GM19025 (cell line): ENCODE data around the gene ARHGEF28.

ENCODE experiments used
- ATAC-seq: cut with Tn5 transposase; IDR thresholded peaks from one replicate; pipeline ENCODE4 v1.9.1; 2021; ENCODE audit warnings: mild to moderate bottlenecking, low read depth, moderate library complexity; ENCODE audit not compliant: unreplicated experiment

ARHGEF28 gene

DNA sequence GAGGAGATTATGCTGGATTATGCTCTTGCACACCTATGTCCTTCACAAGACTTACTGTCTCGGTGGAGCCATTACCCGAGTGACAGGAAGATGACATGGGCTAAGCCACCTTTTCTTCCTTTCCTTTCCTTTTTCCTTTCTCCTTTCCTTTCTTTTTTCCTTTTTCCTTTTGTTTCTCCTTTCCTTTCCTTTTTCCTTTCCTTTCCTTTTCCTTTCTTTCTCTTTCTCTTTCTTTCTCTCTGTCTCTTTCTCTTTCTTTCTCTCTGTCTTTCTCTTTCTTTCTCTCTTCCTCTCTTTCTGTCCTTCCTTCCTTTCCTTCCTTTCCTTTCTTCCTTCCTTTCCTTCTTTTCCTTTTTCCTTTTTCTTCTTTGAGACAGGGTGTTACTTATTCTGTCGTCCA, 202.5 kb downstream of the ARHGEF28 start:
- no peak for ATAC-seq

DNA sequence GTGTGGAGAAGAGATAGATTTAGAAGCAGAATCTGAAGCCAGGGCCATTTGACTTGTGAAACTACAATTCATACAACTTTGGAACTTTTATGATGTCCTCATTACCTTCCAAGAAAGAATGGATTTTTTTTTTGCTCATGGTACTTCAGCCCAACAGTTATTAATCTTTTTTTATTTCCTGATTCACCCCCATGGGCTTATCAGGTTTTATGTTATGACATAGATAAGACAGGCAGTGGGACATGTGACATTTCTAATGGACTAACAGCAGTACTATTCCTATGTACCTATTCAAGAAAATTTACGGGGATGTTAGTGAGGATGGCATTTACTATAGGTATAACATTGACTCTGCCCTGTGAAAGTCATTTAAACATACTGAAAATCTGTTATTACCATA, 204.7 kb downstream of the ARHGEF28 start:
- no peak for ATAC-seq

- ATAC-seq, result no peak
Measured at GRCh38 chr5:73831066-73831465, 205.1 kb downstream of the ARHGEF28 start.

GRCh38 chr5:73834693-73835092, 208.7 kb downstream of the ARHGEF28 start:
- ATAC-seq, result no peak

GRCh38 chr5:73835726-73836125, 209.7 kb downstream of the ARHGEF28 start:
- ATAC-seq, result no peak

DNA sequence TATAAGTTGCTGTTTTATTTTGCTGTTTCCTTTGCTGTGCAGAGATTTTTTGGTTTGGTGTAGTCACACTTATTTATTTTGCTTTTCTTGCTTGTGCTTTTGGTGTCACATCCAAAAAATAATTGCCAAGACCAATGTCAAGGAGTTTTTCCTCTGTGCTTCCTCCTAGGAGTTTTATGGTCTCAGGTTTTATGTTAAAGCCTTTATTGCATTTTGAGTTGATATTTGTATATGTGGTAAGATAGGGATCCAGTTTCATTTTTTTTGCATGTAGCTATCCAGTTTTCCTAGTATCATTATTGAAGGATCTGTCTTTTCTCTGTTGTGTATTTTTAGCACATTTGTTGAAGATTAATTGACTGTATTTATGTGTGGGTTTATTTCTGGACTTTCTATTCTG, 210.6 kb downstream of the ARHGEF28 start:
- no peak for ATAC-seq

DNA sequence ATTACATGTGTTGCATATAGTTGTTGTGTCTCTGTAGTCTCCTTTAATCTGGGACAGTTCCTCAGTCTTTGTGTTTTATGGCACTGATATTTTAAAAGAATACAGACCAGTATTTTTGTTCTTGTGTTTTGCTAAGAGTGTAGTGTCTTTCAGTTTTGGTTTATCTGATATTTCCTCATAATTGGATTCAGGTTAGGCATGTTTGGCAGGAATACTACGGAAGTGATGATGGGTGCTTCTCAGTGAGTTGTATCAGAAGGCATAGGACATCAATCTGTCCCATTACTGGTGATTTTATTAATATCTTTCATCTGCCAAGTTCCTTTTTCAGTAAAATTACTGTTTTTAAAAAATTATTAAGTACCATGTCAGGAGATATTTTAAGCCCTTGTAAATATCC, 212.9 kb downstream of the ARHGEF28 start:
- ATAC-seq, result no peak

DNA sequence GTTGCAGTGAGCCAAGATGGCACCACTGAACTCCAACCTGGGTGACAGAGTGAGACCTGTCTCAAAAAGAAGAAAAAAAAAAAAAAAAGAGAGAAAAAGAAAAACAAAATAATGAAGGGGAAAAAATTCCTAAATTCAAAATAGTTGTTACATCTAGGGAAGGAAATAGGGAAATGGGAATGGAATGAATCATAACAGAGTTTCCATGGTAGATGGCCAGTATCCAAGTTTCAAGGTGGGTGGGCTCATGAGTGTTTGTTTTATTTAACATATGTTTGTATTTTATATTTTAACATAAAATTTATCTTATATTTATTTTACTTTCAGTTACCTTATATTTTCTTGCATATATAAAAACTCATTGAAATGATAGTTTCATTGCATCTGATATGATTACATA, 215.6 kb downstream of the ARHGEF28 start:
- ATAC-seq, result no peak

DNA sequence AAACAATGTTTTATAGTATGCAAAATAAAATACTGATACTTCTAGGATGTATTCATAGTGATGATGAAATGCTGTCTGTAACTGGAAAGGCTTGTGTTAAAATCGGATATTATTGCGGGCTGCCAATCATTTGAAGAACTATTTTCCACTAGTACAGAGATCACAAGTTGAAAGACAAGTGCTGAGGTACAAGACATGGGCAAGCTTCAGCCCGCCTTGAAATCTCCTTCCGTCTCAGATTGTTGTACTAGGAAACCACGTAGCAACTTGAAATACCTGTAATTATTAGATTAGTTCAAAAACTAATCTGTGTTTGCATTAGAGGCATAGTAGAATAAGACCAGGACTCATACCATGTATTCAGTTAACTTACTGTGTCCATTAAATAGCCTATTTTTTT, 218.2 kb downstream of the ARHGEF28 start:
- ATAC-seq, result no peak

DNA sequence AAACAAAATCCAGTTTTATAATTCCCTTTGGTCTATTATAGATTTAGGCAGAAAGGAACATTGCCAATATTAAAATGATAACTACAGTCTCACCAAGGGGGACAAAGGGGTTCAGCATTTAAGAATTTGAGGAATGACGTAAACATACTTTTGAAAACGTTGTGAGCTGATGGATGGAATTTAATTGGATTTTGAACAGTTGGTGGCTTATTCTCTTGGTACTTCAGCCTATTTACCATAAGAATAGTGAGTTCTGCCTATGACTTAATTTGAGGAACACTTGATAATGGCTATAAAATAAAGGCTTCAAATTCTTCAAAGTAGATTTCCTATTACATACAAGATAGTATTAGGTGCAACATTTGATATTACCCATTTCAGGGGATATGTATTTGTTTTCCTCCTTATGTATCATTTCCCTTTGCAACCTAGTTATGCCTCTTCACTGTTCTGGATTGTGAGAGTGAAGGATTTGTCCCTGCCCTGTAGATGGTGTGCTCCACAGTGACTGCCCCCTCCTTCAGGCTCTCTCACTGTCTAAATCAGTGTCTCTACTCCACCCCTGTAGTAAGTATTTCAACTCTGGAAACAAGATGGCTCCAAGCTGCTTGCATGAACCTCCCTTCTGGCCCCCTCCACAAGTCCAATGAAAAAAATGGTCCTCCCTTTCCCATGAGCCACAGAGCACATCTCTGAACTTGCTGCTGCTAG, 225.6 kb downstream of the ARHGEF28 start:
- no peak for ATAC-seq

DNA sequence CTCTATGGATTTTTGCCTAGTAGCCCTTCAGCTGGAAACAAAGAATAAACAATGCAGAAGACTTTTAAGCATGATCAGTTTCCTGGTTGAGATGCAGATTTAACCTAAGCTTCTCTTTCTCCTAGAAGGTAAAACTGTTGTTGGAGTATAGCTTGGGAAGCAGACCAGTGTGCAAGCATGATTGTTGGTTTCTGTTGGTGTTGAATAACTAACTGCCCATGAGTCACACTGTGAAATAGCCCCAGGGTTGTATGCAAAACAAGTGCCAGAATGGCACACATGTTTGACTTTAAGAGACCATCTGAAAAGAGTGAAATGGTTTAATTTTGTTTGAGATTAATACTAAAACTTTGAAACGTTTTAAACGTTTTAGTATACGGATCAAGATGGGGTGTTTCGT, 227.1 kb downstream of the ARHGEF28 start:
- ATAC-seq, result no peak

DNA sequence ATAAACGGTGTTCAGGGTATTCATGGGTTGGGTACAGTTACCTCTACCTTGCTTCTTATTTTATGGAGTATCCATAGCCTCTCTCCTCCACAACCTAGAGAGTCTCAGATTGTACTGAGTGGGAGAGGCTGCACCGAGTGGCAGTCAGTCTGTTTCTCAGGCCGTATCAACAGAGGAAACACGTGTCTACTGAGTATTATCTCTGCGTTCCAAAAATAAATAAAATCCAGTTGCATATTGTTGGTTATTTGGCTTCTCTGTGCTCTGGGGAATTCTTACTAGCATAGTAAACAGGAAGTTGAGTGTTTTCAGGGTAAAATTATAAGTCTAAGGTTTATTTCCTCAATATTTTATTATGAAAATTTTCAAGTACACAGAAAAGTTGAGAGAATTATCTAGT, 231.0 kb downstream of the ARHGEF28 start:
- ATAC-seq, result no peak

- no peak for ATAC-seq
Measured at GRCh38 chr5:73857446-73857845, 231.4 kb downstream of the ARHGEF28 start.

GRCh38 chr5:73858054-73858453, 232.1 kb downstream of the ARHGEF28 start:
- ATAC-seq, result no peak

- ATAC-seq, result no peak
Measured at GRCh38 chr5:73858776-73859175, 232.8 kb downstream of the ARHGEF28 start.

DNA sequence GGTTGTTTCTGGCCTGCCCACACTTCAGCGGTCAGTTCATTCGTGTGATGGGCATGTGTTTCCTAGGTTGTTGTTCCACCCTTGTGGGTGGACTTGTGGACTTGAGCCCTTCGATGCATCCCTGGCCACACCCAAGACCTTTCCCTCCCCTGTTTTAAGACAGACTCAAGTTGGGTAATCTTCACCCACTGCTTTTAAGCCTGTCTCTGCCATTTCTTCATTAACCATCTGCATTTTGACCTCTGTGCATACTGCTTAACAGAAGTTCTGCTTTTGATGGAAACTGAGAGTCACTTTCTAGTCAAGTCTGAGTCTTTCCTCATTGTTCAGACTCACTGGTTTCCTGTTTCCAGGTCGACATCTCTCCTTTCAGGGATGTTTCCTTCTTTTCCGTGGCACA, 233.7 kb downstream of the ARHGEF28 start:
- no peak for ATAC-seq

GRCh38 chr5:73861313-73861988, 235.5 kb downstream of the ARHGEF28 start:
- ATAC-seq, result no peak

- ATAC-seq, result no peak
Measured at GRCh38 chr5:73862796-73863195, 236.8 kb downstream of the ARHGEF28 start.

GRCh38 chr5:73863876-73864275, 237.9 kb downstream of the ARHGEF28 start:
- no peak for ATAC-seq

DNA sequence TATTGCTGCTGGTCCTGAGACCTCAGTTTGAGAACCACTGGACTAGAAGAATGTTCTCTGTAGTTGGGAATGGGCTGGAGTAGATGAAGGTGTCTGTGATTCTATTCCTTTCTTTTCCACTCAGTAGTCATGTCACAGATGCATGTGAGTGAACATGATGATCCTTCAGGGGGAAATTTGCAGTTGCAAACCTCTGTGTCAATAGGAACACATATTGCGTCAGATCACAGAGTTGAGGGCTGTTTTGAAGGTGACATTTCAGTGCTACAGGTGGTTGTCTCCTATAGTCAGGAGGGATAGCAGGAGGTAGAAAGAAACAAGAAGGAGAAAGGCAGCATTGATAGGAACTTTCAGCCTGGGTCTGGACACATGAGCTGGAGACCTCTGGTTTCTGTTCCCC, 239.3 kb downstream of the ARHGEF28 start:
- ATAC-seq, result no peak

DNA sequence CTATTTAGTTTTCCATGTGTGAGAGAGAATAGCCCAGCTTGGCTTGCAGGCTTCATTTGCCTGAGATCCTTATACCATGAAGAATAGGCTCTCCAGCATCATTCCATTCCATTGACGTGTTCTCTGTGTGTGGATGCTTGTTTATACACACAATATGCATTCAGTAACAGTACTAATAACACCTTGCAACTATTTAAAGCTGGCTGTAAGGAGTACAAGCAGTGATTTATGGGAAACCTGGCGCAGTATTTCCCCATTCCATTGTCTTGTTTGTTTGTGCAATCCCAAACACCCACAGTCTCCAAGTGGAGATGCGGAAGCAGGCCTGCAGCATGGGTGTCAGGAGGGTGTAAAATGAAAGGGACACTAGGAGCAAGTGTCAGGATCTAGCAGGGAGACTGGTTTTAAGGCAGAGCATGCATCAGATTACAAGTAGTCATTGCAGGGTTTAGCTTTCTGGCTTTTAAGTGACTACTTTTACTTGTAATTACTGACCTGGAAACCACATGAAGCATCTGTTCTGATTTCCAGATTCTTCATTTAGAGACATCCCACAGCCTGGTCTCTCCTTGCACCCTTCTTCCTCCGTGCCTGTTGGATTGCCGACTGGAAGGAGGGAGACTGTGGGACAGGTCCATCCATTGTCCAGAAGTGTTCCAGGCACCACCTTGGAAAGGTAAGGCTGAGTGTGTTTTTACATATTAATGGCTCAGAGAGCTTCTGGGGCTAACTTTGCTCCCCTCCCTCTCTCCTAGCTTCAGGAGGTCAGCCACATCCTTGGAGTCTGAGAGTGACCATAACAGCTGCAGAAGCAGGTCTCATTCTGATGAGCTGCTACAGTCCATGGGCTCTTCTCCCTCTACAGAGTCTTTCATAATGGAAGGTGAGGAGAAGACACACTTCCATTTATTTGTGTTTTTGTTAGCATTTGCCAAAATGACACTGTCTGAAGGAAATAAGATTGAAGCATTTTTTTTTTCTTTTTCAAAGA, 241.6 kb downstream of the ARHGEF28 start:
- ATAC-seq, result no peak
